Activated naive CD4-positive, alpha-beta T cell treated with anti-CD3 and anti-CD28 coated beads for 36 hours (primary cell): Measurements from ENCODE around the gene MCEMP1. TPM values are rescaled to one million over a fixed set of nuclear protein-coding genes. Genes with fewer than 3 reads are reported as not detected.

Source experiments
- CTCF ChIA-PET: fragments of 350-600 bp; sonication (Branson Sonifier 250); formaldehyde crosslinking; loops from one replicate; lab custom pipeline; 2021; ENCODE audit warnings: antibody characterized with exemption; lab: Charles Lee
- DNase-seq: peaks from one replicate; pipeline ENCODE4 v3.0.0-alpha.2; 2020
- H3K27ac Mint-ChIP-seq: one replicate; pipeline ENCODE4 v1.8.0; 2021; ENCODE audit warnings: mild to moderate bottlenecking, mixed read lengths
- H3K27me3 Mint-ChIP-seq: one replicate; pipeline ENCODE4 v1.8.0; 2021; ENCODE audit warnings: low read depth, mixed read lengths
- H3K36me3 Mint-ChIP-seq: one replicate; pipeline ENCODE4 v1.8.0; 2021; ENCODE audit warnings: low read depth, mixed read lengths
- H3K4me1 Mint-ChIP-seq: one replicate; pipeline ENCODE4 v1.8.0; 2021; ENCODE audit warnings: low read depth, mixed read lengths
- H3K4me3 Mint-ChIP-seq: one replicate; pipeline ENCODE4 v1.8.0; 2021; ENCODE audit warnings: mild to moderate bottlenecking, moderate library complexity, mixed read lengths
- H3K9me3 Mint-ChIP-seq: one replicate; pipeline ENCODE4 v1.8.0; 2021; ENCODE audit warnings: mixed read lengths
- intact Hi-C: fragments of 100-400 bp; cut with micrococcal nuclease; formaldehyde crosslinking; loops from one replicate; pipeline ENCODE4 v1.15.1; 2023
- total RNA-seq, 2 experiments: library from RNA; stranded (reverse); gene quantifications; one replicate each; pipeline ENCODE4 v1.2.3, GENCODE V29; 2021

MCEMP1 gene
- total RNA-seq, 2 experiments from 2014 or later, result not detected

DNA sequence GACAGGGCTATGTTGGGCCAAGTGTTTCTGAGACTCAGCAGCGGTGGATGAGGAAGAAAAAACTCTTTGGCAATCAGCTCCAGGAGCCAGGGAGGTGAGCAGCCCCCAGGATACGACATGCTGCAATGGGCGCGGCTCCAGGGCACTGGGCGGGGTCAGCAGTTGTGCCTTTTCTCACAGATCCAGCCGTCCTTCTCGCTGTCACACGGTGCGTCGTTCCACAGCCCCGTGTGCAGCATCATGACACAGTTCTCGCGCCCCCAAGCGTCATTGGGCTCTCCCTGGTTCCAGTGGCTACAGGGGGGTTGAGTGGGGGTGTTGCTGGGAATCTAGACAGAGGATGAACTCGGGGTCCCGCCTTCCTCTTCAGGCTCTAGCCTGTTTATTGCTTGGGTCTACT lies 52.3 kb downstream of the MCEMP1 start:
- no peak for DNase-seq
- peaks cover 45% of the 10 kb centered on the region for H3K27me3 Mint-ChIP-seq
- no peaks in the 10 kb centered on the region for H3K36me3 Mint-ChIP-seq
- no peaks in the 10 kb centered on the region for H3K9me3 Mint-ChIP-seq
- peaks cover 12% of the 10 kb centered on the region for H3K4me1 Mint-ChIP-seq
- CTCF ChIA-PET, result no interaction called here
- H3K4me3 Mint-ChIP-seq, result no peak overlapping the region
- intact Hi-C loops, result no loop called here
- no peak overlapping the region for H3K27ac Mint-ChIP-seq

Other genes starting within 250 kb of the MCEMP1 start
- 1 to 10 TPM in 1 of 2 experiments, under 1 TPM in 1; 0.86 to 1.1 TPM for gene PEX11G, start 188.1 kb upstream of the MCEMP1 start, total RNA-seq
- gene ZNF358, start 161.0 kb upstream of the MCEMP1 start, total RNA-seq, result 1 to 10 TPM; 3.7 to 3.9 TPM
- 1 to 10 TPM; 4.2 to 5.2 TPM for gene MCOLN1, start 154.5 kb upstream of the MCEMP1 start, total RNA-seq
- 10 to 100 TPM; 75.5 to 81.7 TPM for gene PNPLA6, start 141.4 kb upstream of the MCEMP1 start, total RNA-seq
- gene CAMSAP3, start 81.2 kb upstream of the MCEMP1 start, total RNA-seq, result under 1 TPM; 0.24 to 0.30 TPM
- 10 to 100 TPM; 60.0 to 60.4 TPM for gene XAB2, start 47.5 kb upstream of the MCEMP1 start, total RNA-seq
- gene PET100, start 47.3 kb upstream of the MCEMP1 start, total RNA-seq, result 10 to 100 TPM; 93.9 to 96.5 TPM
- under 1 TPM in 1 of 2 experiments, not detected in 1; 0.64 TPM for gene PCP2, start 43.4 kb upstream of the MCEMP1 start, total RNA-seq
- gene STXBP2, start 40.0 kb upstream of the MCEMP1 start, total RNA-seq, result 10 to 100 TPM; 88.4 to 92.4 TPM
- not detected for gene RETN, start 8.0 kb upstream of the MCEMP1 start, total RNA-seq
- gene TRAPPC5, start 3.7 kb downstream of the MCEMP1 start, total RNA-seq, result 10 to 100 TPM; 74.7 to 82.4 TPM
- gene FCER2, start 25.0 kb downstream of the MCEMP1 start, total RNA-seq, result under 1 TPM; 0.86 to 0.89 TPM
- not detected for gene CLEC4G, start 55.0 kb downstream of the MCEMP1 start, total RNA-seq
- gene CD209, start 70.4 kb downstream of the MCEMP1 start, total RNA-seq, result not detected
- gene CLEC4M, start 86.2 kb downstream of the MCEMP1 start, total RNA-seq, result not detected
- gene EVI5L, start 153.1 kb downstream of the MCEMP1 start, total RNA-seq, result 1 to 10 TPM; 5.2 TPM
- under 1 TPM; 0.07 to 0.12 TPM for gene PRR36, start 197.3 kb downstream of the MCEMP1 start, total RNA-seq
- not detected for gene LRRC8E, start 211.4 kb downstream of the MCEMP1 start, total RNA-seq
- 10 to 100 TPM; 39.1 to 39.8 TPM for gene MAP2K7, start 226.8 kb downstream of the MCEMP1 start, total RNA-seq
- 1 to 10 TPM; 1.7 to 3.7 TPM for gene TGFBR3L, start 237.7 kb downstream of the MCEMP1 start, total RNA-seq
- 10 to 100 TPM; 10.9 to 12.4 TPM for gene SNAPC2, start 243.2 kb downstream of the MCEMP1 start, total RNA-seq
- under 1 TPM in 1 of 2 experiments, not detected in 1; 0.43 TPM for gene CTXN1, start 249.0 kb downstream of the MCEMP1 start, total RNA-seq